Measurements from ENCODE around the gene ELF4.

GRCh38 chrX:130109429-130110378, 593 bp downstream of the ELF4 start:
- no peak for TF ChIP-seq TEAD1 (CRISPR knock-in tag; IDR thresholded peaks at IDR 0.05)
- TF ChIP-seq CTCF (IDR thresholded peaks at IDR 0.05): no peak
- TF ChIP-seq ATF2 (CRISPR knock-in tag; IDR thresholded peaks at IDR 0.05; ENCODE audit: borderline replicate concordance, low read depth): no peak
- no peak for TF ChIP-seq ZNF138 (CRISPR knock-in tag; conservative IDR thresholded peaks at IDR 0.05)
- TF ChIP-seq ELF4 (CRISPR knock-in tag; IDR thresholded peaks at IDR 0.05; ENCODE audit: low read depth): no peak
- no peak for TF ChIP-seq SMAD4 (CRISPR knock-in tag; IDR thresholded peaks at IDR 0.05)
- TF ChIP-seq ZNF512 (CRISPR knock-in tag; IDR thresholded peaks at IDR 0.05; ENCODE audit: borderline replicate concordance): no peak
- no peak for TF ChIP-seq CREM (CRISPR knock-in tag; IDR thresholded peaks at IDR 0.05)
- TF ChIP-seq ZBTB43 (CRISPR knock-in tag; IDR thresholded peaks at IDR 0.05): no peak
- TF ChIP-seq MAX (CRISPR knock-in tag; IDR thresholded peaks at IDR 0.05): no peak
- TF ChIP-seq CBFB (CRISPR knock-in tag; IDR thresholded peaks at IDR 0.05; ENCODE audit: low read depth): no peak

Measured in WTC11 (cell line).